CD4-positive, alpha-beta T cell treated with Interleukin-17A for 4 hours (primary cell): Measurements from ENCODE around the gene PCDHGA1.

ENCODE experiments used
- DNase-seq: peaks from one replicate; pipeline ENCODE4 v3.0.0-alpha.2; 2020; ENCODE audit warnings: mixed read lengths

The PCDHGA1 gene

GRCh38 chr5:141465351-141465750, 135.0 kb downstream of the PCDHGA1 start:
- no peak for DNase-seq

- peak; percentile 53 for DNase-seq
Measured at GRCh38 chr5:141475625-141476131, 145.4 kb downstream of the PCDHGA1 start, which contains the start of gene PCDHGC3. TSS of gene PCDHGC3 (plus strand) at chr5:141475966. CDS start at chr5:141476117, 151 bp downstream.

- DNase-seq: peak; percentile 8
Measured at GRCh38 chr5:141476132-141476911, 146.0 kb downstream of the PCDHGA1 start.

- no peak for DNase-seq
Measured at GRCh38 chr5:141477044-141477575, 146.8 kb downstream of the PCDHGA1 start.

- no peak for DNase-seq
Measured at GRCh38 chr5:141477815-141478214, 147.5 kb downstream of the PCDHGA1 start.

- no peak for DNase-seq
Measured at GRCh38 chr5:141478321-141478945, 148.1 kb downstream of the PCDHGA1 start.

GRCh38 chr5:141479776-141480175, 149.5 kb downstream of the PCDHGA1 start:
- DNase-seq: no peak

GRCh38 chr5:141483902-141484301, 153.6 kb downstream of the PCDHGA1 start:
- no peak for DNase-seq

GRCh38 chr5:141484310-141484640, 154.0 kb downstream of the PCDHGA1 start:
- no peak for DNase-seq

- no peak for DNase-seq
Measured at GRCh38 chr5:141484641-141485311, 154.5 kb downstream of the PCDHGA1 start, which contains the start of gene PCDHGC4. TSS of gene PCDHGC4 (plus strand) at chr5:141485030. CDS start at chr5:141485174, 144 bp downstream.

GRCh38 chr5:141485321-141486055, 155.2 kb downstream of the PCDHGA1 start:
- no peak for DNase-seq

GRCh38 chr5:141486091-141486490, 155.8 kb downstream of the PCDHGA1 start:
- no peak for DNase-seq

- DNase-seq: no peak
Measured at GRCh38 chr5:141487131-141487530, 156.8 kb downstream of the PCDHGA1 start.

- DNase-seq: no peak
Measured at GRCh38 chr5:141488591-141489561, 158.6 kb downstream of the PCDHGA1 start, which contains the start of gene PCDHGC5. TSS of gene PCDHGC5 (plus strand) at chr5:141489081. CDS start at chr5:141489241, 160 bp downstream.

- DNase-seq: no peak
Measured at GRCh38 chr5:141489841-141490240, 159.5 kb downstream of the PCDHGA1 start.

- DNase-seq: no peak
Measured at GRCh38 chr5:141490271-141490670, 160.0 kb downstream of the PCDHGA1 start.

GRCh38 chr5:141490771-141491170, 160.5 kb downstream of the PCDHGA1 start:
- no peak for DNase-seq

GRCh38 chr5:141491323-141492167, 161.2 kb downstream of the PCDHGA1 start:
- no peak for DNase-seq

GRCh38 chr5:141492168-141492885, 162.0 kb downstream of the PCDHGA1 start:
- no peak for DNase-seq
